ENCODE measurements around the gene ZNF492.
"Not testable (repeated sequence)": the region's sequence is repeated elsewhere in the genome, so short reads cannot be mapped to it uniquely, and the experiment has no call there.

The ZNF492 gene

GRCh38 chr19:22623841-22624221 lies 10.3 kb upstream of the ZNF492 start:
- Mint-ChIP-seq H3K27me3 (no peaks in the 10 kb centered on the region), H3K4me1 (no peaks in the 10 kb centered on the region), H3K27ac (no peak overlapping the region), H3K4me3 (no peak overlapping the region), H3K36me3 (no peaks in the 10 kb centered on the region), H3K9me3 (peaks cover 33% of the 10 kb centered on the region)
- no peak for DNase-seq
- CTCF ChIA-PET: no interaction called here

DNA sequence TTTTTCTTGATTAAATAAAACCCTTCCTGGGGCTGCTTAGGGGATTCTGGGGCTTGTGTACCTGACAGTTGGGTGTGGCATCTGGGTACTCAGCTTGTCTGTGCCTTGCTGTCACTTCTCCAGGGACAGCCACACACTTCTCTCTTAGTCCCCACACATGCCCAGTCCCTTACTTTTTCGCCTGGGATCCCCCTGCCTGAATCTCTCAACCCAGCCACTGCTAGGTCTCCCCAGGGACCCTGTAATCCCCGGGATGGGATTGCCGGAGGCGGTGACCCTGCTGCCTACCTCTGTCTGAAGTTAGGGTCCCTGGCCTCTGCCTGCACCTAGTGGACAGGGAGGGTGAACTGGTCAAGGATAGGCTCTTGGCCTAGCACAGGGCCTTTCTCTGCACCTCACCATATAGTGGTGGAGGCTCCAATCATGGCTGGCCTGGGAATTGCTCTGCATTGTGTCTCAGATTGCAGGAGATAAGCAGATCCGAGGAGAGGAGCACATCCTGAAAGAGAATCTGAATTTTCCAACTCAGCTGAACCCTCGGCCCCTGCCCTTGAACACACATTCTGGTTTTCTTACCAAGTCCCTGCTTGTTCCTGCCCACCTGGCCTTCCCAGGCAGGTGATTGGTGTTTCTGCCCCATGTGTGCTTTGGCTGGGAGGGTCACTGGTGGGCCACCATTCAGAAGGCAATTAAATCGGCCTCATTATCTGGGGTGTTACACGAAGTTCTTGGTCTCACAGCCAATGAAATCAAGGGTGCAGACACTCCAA lies 8.7 kb upstream of the ZNF492 start:
- H3K4me3 Mint-ChIP-seq: no peak overlapping the region
- H3K27me3 Mint-ChIP-seq: no peaks in the 10 kb centered on the region
- no peak overlapping the region for H3K27ac Mint-ChIP-seq
- no peaks in the 10 kb centered on the region for H3K4me1 Mint-ChIP-seq
- H3K36me3 Mint-ChIP-seq: no peaks in the 10 kb centered on the region
- peaks cover 30% of the 10 kb centered on the region for H3K9me3 Mint-ChIP-seq
- CTCF ChIA-PET: no interaction called here
- DNase-seq: no peak

GRCh38 chr19:22627526-22627925 lies 6.6 kb upstream of the ZNF492 start:
- peaks cover 30% of the 10 kb centered on the region for H3K9me3 Mint-ChIP-seq
- H3K36me3 Mint-ChIP-seq: no peaks in the 10 kb centered on the region
- H3K27me3 Mint-ChIP-seq: no peaks in the 10 kb centered on the region
- no peak overlapping the region for H3K4me3 Mint-ChIP-seq
- no peaks in the 10 kb centered on the region for H3K4me1 Mint-ChIP-seq
- CTCF ChIA-PET: no interaction called here
- DNase-seq: no peak
- no peak overlapping the region for H3K27ac Mint-ChIP-seq

GRCh38 chr19:22628401-22628800 lies 5.7 kb upstream of the ZNF492 start:
- Mint-ChIP-seq H3K4me3 (no peak overlapping the region), H3K9me3 (peaks cover 32% of the 10 kb centered on the region), H3K27me3 (no peaks in the 10 kb centered on the region), H3K36me3 (peaks cover 2% of the 10 kb centered on the region), H3K27ac (no peak overlapping the region), H3K4me1 (no peaks in the 10 kb centered on the region)
- CTCF ChIA-PET: no interaction called here
- DNase-seq: no peak

DNA sequence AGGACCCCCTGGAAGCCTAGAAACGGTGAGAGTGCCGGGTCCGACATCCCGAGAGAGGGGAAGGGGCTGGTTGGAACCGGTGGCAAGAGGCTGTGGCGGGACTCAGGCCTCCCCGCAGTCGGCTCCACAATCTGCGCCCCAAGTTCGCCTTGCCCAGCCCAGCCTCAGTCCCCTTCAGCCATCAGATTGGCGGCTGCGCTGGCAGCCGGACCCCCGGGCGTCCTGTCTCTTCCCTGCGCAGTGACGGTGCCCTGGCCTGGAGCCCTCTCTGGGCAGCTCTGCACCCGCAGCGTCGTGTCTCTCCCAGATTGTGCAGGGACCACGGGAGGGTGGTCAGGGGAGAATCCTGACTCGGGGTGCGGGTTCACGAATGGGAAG lies 315 bp downstream of the ZNF492 start:
- H3K36me3 Mint-ChIP-seq: peaks cover 6% of the 10 kb centered on the region

DNA sequence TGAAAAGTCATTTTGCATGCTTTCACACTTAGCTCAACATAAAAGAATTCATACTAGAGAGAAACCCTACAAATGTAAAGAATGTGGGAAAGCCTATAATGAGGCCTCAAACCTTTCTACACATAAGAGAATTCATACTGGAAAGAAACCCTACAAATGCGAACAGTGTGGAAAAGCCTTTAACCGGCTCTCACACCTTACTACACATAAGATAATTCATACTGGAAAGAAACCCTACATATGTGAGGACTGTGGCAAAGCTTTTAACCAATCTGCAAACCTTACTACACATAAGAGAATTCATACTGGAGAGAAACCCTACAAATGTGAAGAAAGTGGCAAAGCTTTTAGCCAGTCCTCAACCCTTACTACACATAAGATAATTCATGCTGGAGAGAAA lies 51.4 kb downstream of the ZNF492 start:
- H3K9me3 Mint-ChIP-seq: peaks cover 25% of the 10 kb centered on the region
- H3K27ac Mint-ChIP-seq, CTCF ChIA-PET, DNase-seq, H3K27me3 Mint-ChIP-seq, H3K36me3 Mint-ChIP-seq, H3K4me1 Mint-ChIP-seq, H3K4me3 Mint-ChIP-seq: not testable (repeated sequence)

More for the DNA sequence above, 315 bp downstream of the ZNF492 start:
- Mint-ChIP-seq H3K9me3 (peaks cover 15% of the 10 kb centered on the region), H3K27ac (peak overlapping the region; percentile 86), H3K4me1 (peaks cover 9% of the 10 kb centered on the region), H3K4me3 (peak overlapping the region; percentile 90), H3K27me3 (no peaks in the 10 kb centered on the region)
- DNase-seq: no peak
- CTCF ChIA-PET: no interaction called here

DNA sequence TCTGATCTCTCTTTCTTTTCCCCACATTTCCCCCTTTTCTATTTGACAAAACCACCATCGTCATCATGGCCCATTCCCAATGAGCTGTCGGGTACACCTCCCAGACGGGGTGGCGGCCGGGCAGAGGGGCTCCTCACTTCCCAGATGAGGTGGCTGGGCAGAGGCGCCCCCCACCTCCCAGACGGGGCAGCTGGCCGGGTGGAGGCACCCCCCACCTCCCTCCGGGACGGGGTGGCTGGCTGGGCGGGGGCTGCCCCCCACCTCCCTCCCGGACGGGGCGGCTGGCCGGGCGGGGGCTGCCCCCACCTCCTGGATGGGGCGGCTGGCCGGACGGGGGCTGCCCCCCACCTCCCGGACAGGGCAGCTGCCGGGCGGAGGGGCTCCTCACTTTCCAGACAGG lies 68.5 kb downstream of the ZNF492 start:
- H3K36me3 Mint-ChIP-seq, H3K27ac Mint-ChIP-seq, DNase-seq, H3K27me3 Mint-ChIP-seq, H3K4me1 Mint-ChIP-seq, H3K4me3 Mint-ChIP-seq, CTCF ChIA-PET: not testable (repeated sequence)
- H3K9me3 Mint-ChIP-seq: peaks cover 36% of the 10 kb centered on the region

GRCh38 chr19:22703096-22703495 lies 69.0 kb downstream of the ZNF492 start:
- DNase-seq, H3K27me3 Mint-ChIP-seq, CTCF ChIA-PET, H3K27ac Mint-ChIP-seq, H3K4me1 Mint-ChIP-seq, H3K4me3 Mint-ChIP-seq, H3K36me3 Mint-ChIP-seq: not testable (repeated sequence)
- H3K9me3 Mint-ChIP-seq: peaks cover 35% of the 10 kb centered on the region

DNA sequence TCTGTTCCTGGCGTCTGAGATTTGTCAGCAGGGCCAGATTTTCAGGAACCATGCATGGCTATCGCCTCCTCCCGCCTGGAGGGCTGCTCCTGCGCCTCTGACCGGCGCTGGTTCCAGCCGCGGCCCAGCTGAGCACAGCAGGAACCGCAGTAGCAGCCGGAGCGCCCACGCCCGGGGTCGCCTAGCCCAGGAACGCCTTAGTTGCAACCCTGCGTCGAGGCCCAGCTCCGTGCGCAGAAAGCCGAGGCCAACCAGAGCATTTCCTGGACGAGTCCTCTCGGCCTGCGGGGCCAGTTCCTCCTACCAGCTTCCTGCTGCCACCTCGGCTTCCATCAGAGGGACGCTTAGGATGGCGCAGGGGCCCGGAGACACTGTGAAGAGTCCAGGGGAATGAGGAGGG lies 74.9 kb downstream of the ZNF492 start:
- H3K9me3 Mint-ChIP-seq: peaks cover 23% of the 10 kb centered on the region

More for the DNA sequence above, 74.9 kb downstream of the ZNF492 start:
- DNase-seq: no peak
- no peaks in the 10 kb centered on the region for H3K27me3 Mint-ChIP-seq
- no peaks in the 10 kb centered on the region for H3K36me3 Mint-ChIP-seq
- CTCF ChIA-PET: no interaction called here
- no peak overlapping the region for H3K27ac Mint-ChIP-seq
- H3K4me3 Mint-ChIP-seq: no peak overlapping the region
- no peaks in the 10 kb centered on the region for H3K4me1 Mint-ChIP-seq

Data from activated naive CD4-positive, alpha-beta T cell treated with anti-CD3 and anti-CD28 coated beads, Interleukin-2, amount 10 ng/mL, durations not matched to agents 7 days and 5 days (primary cell).